K562 (cell line): Measurements from ENCODE around the gene SLC44A5. TPM values are rescaled to one million over a fixed set of nuclear protein-coding genes. Genes with fewer than 3 reads are reported as not detected.
"Not testable (repeated sequence)": the region's sequence is repeated elsewhere in the genome, so short reads cannot be mapped to it uniquely, and the experiment has no call there.

Experiments
- ATAC-seq: fragments of 200-7000 bp; cut with Tn5 transposase; 3 replicates; pipeline ENCODE4 v1.9.1; 2020; ENCODE audit warnings: moderate library complexity
- BruUV-seq: library from RNA; stranded (reverse); fragments of 400-500 nt; replicated peaks from 2 replicates; lab custom pipeline; 2021; lab: Mats Ljungman, UMichigan
- CTCF ChIA-PET: fragments of 300-600 bp; formaldehyde crosslinking; extraction: SDS; loops from one replicate; lab custom pipeline; 2021; ENCODE audit warnings: low intra/inter-chr PET ratio; lab: Yijun Ruan, JAX
- POLR2A ChIA-PET: fragments of 300-600, 350-650 bp; sonication (Branson Sonifier 250); formaldehyde crosslinking; extraction: SDS; loops from one replicate; lab custom pipeline; 2021; ENCODE audit warnings: antibody characterized with exemption, inconsistent platforms; lab: Yijun Ruan, JAX
- DNase-seq, 4 experiments: peaks; one replicate each; pipeline versions ENCODE4 v3.0.0 to v3.0.0-alpha.2; 2011 to 2018; ENCODE audit warnings: low spot score in 3 of 4, mixed read lengths in 3 of 4; ENCODE audit errors: extremely low read depth in 1 of 4
- FAIRE-seq: peaks from 2 replicates; lab custom pipeline; 2011; peaks lifted over from hg19 to GRCh38; lab: Jason Lieb, UNC
- H2AFZ ChIP-seq: 2 replicates; pipeline ENCODE4 v1.6.0; 2011; ENCODE audit warnings: low read depth, low read length, control low read depth, inconsistent platforms
- H3K27ac ChIP-seq: fragments of 200-600 bp; 3 replicates; pipeline ENCODE4 v1.8.0; 2011; ENCODE audit warnings: low read depth, mild to moderate bottlenecking, control low read depth, inconsistent platforms, low read length, moderate library complexity, mixed read lengths; ENCODE audit errors: extremely low read depth
- H3K27me3 ChIP-seq, 2 experiments: fragments of 300-600 bp in 1 of 2; 2 replicates in 1 of 2; 3 replicates in 1 of 2; pipeline versions ENCODE4 v1.6.0 to v1.8.0; 2011; ENCODE audit warnings: inconsistent platforms in 2 of 2, low read length in 2 of 2, mild to moderate bottlenecking in 1 of 2, mixed read lengths in 1 of 2, moderate library complexity in 1 of 2; ENCODE audit not compliant: control insufficient read depth in 2 of 2, insufficient read depth in 2 of 2
- H3K36me3 ChIP-seq: fragments of 300-600 bp; 3 replicates; pipeline ENCODE4 v1.8.0; 2011; ENCODE audit warnings: mild to moderate bottlenecking, low read length, inconsistent platforms; ENCODE audit not compliant: control insufficient read depth, insufficient read depth
- H3K4me1 ChIP-seq, 2 experiments: fragments of 200-600 bp in 1 of 2; replicated peaks in 1 of 2; 2 replicates in 1 of 2; 3 replicates in 1 of 2; pipeline versions ENCODE4 v1.5.1 to v1.8.0; 2011; ENCODE audit warnings: inconsistent platforms in 2 of 2, low read length in 2 of 2, mild to moderate bottlenecking in 1 of 2, mixed read lengths in 1 of 2, moderate library complexity in 1 of 2; ENCODE audit not compliant: control insufficient read depth in 2 of 2, insufficient read depth in 2 of 2
- H3K4me2 ChIP-seq: 2 replicates; pipeline ENCODE4 v1.6.1; 2011; ENCODE audit warnings: low read length, control low read depth, inconsistent platforms, mixed read lengths; ENCODE audit not compliant: insufficient read depth
- H3K4me3 ChIP-seq: fragments of 200-600 bp; sonication (generic), shearing (Covaris generic); 2 replicates; pipeline ENCODE4 v1.5.1; 2016; ENCODE audit warnings: control low read depth, inconsistent platforms
- H3K79me2 ChIP-seq: fragments of 200-600 bp; 3 replicates; pipeline ENCODE4 v1.8.0; 2011; ENCODE audit warnings: low read length, inconsistent platforms; ENCODE audit not compliant: control insufficient read depth, insufficient read depth
- H3K9ac ChIP-seq, 2 experiments: 2 replicates each; pipeline versions ENCODE4 v1.6.0 to v1.6.1; 2011; ENCODE audit warnings: low read depth in 2 of 2, low read length in 2 of 2, control low read depth in 1 of 2, inconsistent platforms in 1 of 2, mild to moderate bottlenecking in 1 of 2, mixed read lengths in 1 of 2; ENCODE audit not compliant: insufficient read depth in 1 of 2
- H3K9me1 ChIP-seq: one replicate; pipeline ENCODE4 v1.6.0; 2011; ENCODE audit warnings: inconsistent platforms, mild to moderate bottlenecking, low read length, moderate library complexity; ENCODE audit not compliant: control insufficient read depth, insufficient read depth
- H3K9me3 ChIP-seq: replicated peaks from 2 replicates; pipeline ENCODE4 v1.5.1; 2011; ENCODE audit warnings: low read depth, low read length, inconsistent platforms; ENCODE audit not compliant: control insufficient read depth, insufficient read depth
- H4K20me1 ChIP-seq: replicated peaks from 2 replicates; pipeline ENCODE4 v1.6.1; 2011; ENCODE audit warnings: low read length, inconsistent platforms, mixed read lengths; ENCODE audit not compliant: control insufficient read depth, insufficient read depth
- IFI16 ChIP-seq: fragments of 250-450 bp; sonication (Bioruptor Pico); IDR thresholded peaks from 2 replicates; pipeline ENCODE4 v2.1.2; 2022; ENCODE audit warnings: mild to moderate bottlenecking, inconsistent platforms
- MAFG ChIP-seq: fragments of 450-650 bp; conservative IDR thresholded peaks from 2 replicates; pipeline ENCODE4 v1.6.1; 2016; ENCODE audit warnings: missing genetic modification characterization, missing compliant biosample characterization
- NCOA2 ChIP-seq, 2 experiments: fragments of 450-650 bp; IDR thresholded peaks; 2 replicates each; pipeline ENCODE4 v1.6.1; 2018; ENCODE audit warnings: mild to moderate bottlenecking in 2 of 2, moderate library complexity in 1 of 2; ENCODE audit not compliant: partially characterized antibody in 2 of 2
- PHF20 ChIP-seq: fragments of 450-650 bp; IDR thresholded peaks from 2 replicates; pipeline ENCODE4 v1.6.1; 2018; ENCODE audit not compliant: partially characterized antibody
- POLR2H ChIP-seq: IDR thresholded peaks from 2 replicates; pipeline ENCODE4 v1.6.1; 2016; ENCODE audit warnings: missing genetic modification characterization, low read depth, mild to moderate bottlenecking, control low read depth, missing compliant biosample characterization, moderate library complexity
- ZNF586 ChIP-seq: fragments of 450-650 bp; formaldehyde crosslinking; conservative IDR thresholded peaks from 2 replicates; pipeline ENCODE4 v1.4.0; 2020; ENCODE audit warnings: mild to moderate bottlenecking, moderate library complexity
- WGBS: fragments of 100-300 bp; shearing (Covaris generic); methylation state at CpG from one replicate; pipeline ENCODE4 v1.1.6; 2016; ENCODE audit warnings: low coverage, mixed read lengths; ENCODE audit not compliant: insufficient coverage; ENCODE audit errors: missing lambda C conversion rate; 5-methylcytosine and 5-hydroxymethylcytosine counted together
- in situ Hi-C: fragments of 300-500 bp; cut with MboI; formaldehyde crosslinking; loops from 4 replicates; pipeline ENCODE4 v1.15.0; 2018; ENCODE audit warnings: inconsistent platforms, mixed read lengths
- intact Hi-C: fragments of 100-400 bp; cut with micrococcal nuclease; formaldehyde crosslinking; loops from 2 replicates; pipeline ENCODE4 v1.14.2; 2022
- polyA plus RNA-seq, 8 experiments: library from polyadenylated mRNA; depleted of rRNA in 4 of 8; stranded (reverse) in 5 of 8; unstranded in 3 of 8; fragments of >200 nt; fragmentation: Nextera tagmentation in 2 of 8; fragmentation: Illumina TruSeq in 1 of 8; extraction: Ambion mirVana in 2 of 8; extraction: Trizol in 1 of 8; gene quantifications; 2 replicates each; pipeline versions ENCODE4 v1.2.1 to v1.2.3, GENCODE V29; 2011 to 2014; ENCODE audit warnings: inconsistent platforms in 1 of 8, missing spikeins in 1 of 8
- total RNA-seq, 7 experiments: library from RNA; depleted of rRNA in 6 of 7; stranded (reverse); fragments of >200 nt in 6 of 7; fragmentation: Illumina TruSeq in 2 of 7; extraction: Trizol in 2 of 7; gene quantifications; 2 replicates each; pipeline versions ENCODE4 v1.2.1 to v1.2.3, GENCODE V29; 2011 to 2021; ENCODE audit warnings: low replicate concordance in 1 of 7
- TF ChIP-seq, protein P1 (sequence below): IDR thresholded peaks from 3 replicates; pipeline ENCODE4 v1.6.1; 2011; ENCODE audit warnings: borderline replicate concordance, mild to moderate bottlenecking; ENCODE audit not compliant: insufficient read length, insufficient read depth
- TF ChIP-seq, protein P2 (sequence below): fragments of 250-450 bp; sonication (Bioruptor Pico); IDR thresholded peaks from 2 replicates; pipeline ENCODE4 v1.4.0; 2020; ENCODE audit warnings: mild to moderate bottlenecking, moderate library complexity

The SLC44A5 gene
- total and polyA plus RNA-seq, 9 of the 15 experiments (the other 6 are each of a cell fraction or from before 2014, with no cell fraction given): 1.2 to 10.1 (median 3.2) TPM

DNA sequence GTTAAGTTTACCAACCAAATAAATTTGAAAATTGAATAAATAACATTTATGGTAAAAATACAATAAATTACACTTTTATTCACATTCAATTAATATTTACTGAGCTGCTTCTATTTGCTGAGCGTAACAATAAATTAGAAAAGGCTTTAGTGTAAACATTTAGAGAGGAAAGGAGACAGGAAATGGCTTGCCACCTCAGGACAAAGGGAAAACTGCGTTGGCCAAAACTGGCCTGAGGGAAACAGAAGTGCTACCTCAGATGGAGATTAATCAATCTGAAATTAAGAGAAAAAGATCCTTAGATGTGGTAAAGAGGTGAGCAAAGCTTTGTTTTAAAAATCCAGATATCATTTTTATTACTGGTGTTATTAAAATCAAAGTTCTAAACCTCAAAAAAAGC lies 128.0 kb downstream of the SLC44A5 start (continued):
- TF ChIP-seq, protein P1, sequence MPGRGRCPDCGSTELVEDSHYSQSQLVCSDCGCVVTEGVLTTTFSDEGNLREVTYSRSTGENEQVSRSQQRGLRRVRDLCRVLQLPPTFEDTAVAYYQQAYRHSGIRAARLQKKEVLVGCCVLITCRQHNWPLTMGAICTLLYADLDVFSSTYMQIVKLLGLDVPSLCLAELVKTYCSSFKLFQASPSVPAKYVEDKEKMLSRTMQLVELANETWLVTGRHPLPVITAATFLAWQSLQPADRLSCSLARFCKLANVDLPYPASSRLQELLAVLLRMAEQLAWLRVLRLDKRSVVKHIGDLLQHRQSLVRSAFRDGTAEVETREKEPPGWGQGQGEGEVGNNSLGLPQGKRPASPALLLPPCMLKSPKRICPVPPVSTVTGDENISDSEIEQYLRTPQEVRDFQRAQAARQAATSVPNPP: no peak
- TF ChIP-seq ZNF586 (CRISPR knock-in tag): no peak
- no peak for TF ChIP-seq POLR2H
- TF ChIP-seq MAFG: no peak
- TF ChIP-seq, protein P2, sequence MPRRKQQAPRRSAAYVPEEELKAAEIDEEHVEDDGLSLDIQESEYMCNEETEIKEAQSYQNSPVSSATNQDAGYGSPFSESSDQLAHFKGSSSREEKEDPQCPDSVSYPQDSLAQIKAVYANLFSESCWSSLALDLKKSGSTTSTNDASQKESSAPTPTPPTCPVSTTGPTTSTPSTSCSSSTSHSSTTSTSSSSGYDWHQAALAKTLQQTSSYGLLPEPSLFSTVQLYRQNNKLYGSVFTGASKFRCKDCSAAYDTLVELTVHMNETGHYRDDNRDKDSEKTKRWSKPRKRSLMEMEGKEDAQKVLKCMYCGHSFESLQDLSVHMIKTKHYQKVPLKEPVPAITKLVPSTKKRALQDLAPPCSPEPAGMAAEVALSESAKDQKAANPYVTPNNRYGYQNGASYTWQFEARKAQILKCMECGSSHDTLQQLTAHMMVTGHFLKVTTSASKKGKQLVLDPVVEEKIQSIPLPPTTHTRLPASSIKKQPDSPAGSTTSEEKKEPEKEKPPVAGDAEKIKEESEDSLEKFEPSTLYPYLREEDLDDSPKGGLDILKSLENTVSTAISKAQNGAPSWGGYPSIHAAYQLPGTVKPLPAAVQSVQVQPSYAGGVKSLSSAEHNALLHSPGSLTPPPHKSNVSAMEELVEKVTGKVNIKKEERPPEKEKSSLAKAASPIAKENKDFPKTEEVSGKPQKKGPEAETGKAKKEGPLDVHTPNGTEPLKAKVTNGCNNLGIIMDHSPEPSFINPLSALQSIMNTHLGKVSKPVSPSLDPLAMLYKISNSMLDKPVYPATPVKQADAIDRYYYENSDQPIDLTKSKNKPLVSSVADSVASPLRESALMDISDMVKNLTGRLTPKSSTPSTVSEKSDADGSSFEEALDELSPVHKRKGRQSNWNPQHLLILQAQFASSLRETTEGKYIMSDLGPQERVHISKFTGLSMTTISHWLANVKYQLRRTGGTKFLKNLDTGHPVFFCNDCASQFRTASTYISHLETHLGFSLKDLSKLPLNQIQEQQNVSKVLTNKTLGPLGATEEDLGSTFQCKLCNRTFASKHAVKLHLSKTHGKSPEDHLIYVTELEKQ (CRISPR knock-in tag): no peak
- no peak for TF ChIP-seq PHF20
- no peak for TF ChIP-seq IFI16 (CRISPR knock-in tag)
- no peak for TF ChIP-seq NCOA2 (IDR thresholded peaks at IDR 0.05; ENCODE audit: partially characterized antibody in 2 of 2)

DNA sequence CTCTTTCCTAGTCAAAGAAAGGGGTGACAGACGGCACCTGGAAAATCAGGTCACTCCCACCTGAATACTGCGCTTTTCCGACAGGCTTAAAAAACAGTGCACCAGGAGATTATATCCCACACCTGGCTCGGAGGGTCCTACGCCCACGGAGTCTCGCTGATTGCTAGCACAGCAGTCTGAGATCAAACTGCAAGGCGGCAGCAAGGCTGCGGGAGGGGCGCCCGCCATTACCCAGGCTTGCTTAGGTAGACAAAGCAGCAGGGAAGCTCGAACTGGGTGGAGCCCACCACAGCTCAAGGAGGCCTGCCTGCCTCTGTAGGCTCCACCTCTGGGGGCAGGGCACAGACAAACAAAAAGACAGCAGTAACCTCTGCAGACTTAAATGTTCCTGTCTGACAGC lies 134.4 kb downstream of the SLC44A5 start:
- FAIRE-seq, H3K9ac ChIP-seq, H3K27ac ChIP-seq, DNase-seq, H3K9me1 ChIP-seq, in situ Hi-C loops, H3K9me3 ChIP-seq, H3K4me3 ChIP-seq, ATAC-seq, CTCF ChIA-PET, H3K36me3 ChIP-seq, H4K20me1 ChIP-seq, H3K4me2 ChIP-seq, intact Hi-C loops, H3K27me3 ChIP-seq, H2AFZ ChIP-seq, H3K79me2 ChIP-seq, BruUV-seq: not testable (repeated sequence)
- 46% methylated on average over 4 of the region's 12 CpGs for WGBS
- peaks cover 7 to 17% of the 10 kb centered on the region in 2 experiments for H3K4me1 ChIP-seq
- POLR2A ChIA-PET: interaction anchor here (1.3 kb wide), 1 partner anchor 37 kb away, joined by 4 read pairs; no protein-coding TSS in a partner anchor
